Large intestine (tissue), 3 donors: ENCODE data around the gene GM2A. TPM values are rescaled to one million over a fixed set of nuclear protein-coding genes. Genes with fewer than 3 reads are reported as not detected.
"Not testable (repeated sequence)": the region's sequence is repeated elsewhere in the genome, so short reads cannot be mapped to it uniquely, and the experiment has no call there.

Experiments used
- DNase-seq, 2 donors: peaks; one replicate each; pipeline versions ENCODE4 v3.0.0 to v3.0.0-alpha.2; 2013
- H3K27ac ChIP-seq: one replicate; pipeline ENCODE4 v1.5.1; 2013; ENCODE audit warnings: low read length
- H3K27me3 ChIP-seq: 2 replicates; pipeline ENCODE4 v1.6.1; 2013; ENCODE audit warnings: low read length; ENCODE audit not compliant: control insufficient read depth, insufficient read depth
- H3K36me3 ChIP-seq: 2 replicates; pipeline ENCODE4 v1.6.1; 2013; ENCODE audit warnings: low read length; ENCODE audit not compliant: control insufficient read depth, insufficient read depth
- H3K4me1 ChIP-seq: one replicate; pipeline ENCODE4 v1.6.1; 2013; ENCODE audit warnings: low read length; ENCODE audit not compliant: control insufficient read depth, insufficient read depth
- H3K4me3 ChIP-seq: one replicate; pipeline ENCODE4 v1.5.1; 2013; ENCODE audit warnings: low read length
- H3K9me3 ChIP-seq: one replicate; pipeline ENCODE4 v1.6.1; 2013; ENCODE audit warnings: mild to moderate bottlenecking, low read depth, low read length, moderate library complexity; ENCODE audit not compliant: control insufficient read depth
- WGBS: methylation state at CpG from one replicate; pipeline ENCODE4 v1.1.5; 2013; ENCODE audit warnings: low lambda C conversion rate; ENCODE audit not compliant: insufficient coverage; 5-methylcytosine and 5-hydroxymethylcytosine counted together
- polyA plus RNA-seq: library from polyadenylated mRNA; unstranded; fragments of 120-200 nt; gene quantifications from one replicate; pipeline ENCODE4 v1.2.1, GENCODE V29; 2013

Gene GM2A
- polyA plus RNA-seq, 1 donor: 18.7 TPM

- H3K27me3 ChIP-seq: no peaks in the 10 kb centered on the region
- DNase-seq: no peak
- peaks cover 21% of the 10 kb centered on the region for H3K4me1 ChIP-seq
- no peaks in the 10 kb centered on the region for H3K36me3 ChIP-seq
- WGBS: 100% methylated on average over 1 of the region's 5 CpGs
- no peaks in the 10 kb centered on the region for H3K9me3 ChIP-seq
- no peak overlapping the region for H3K4me3 ChIP-seq
- no peak overlapping the region for H3K27ac ChIP-seq
Observed at GRCh38 chr5:151225475-151225874, 27.5 kb upstream of the GM2A start.

DNA sequence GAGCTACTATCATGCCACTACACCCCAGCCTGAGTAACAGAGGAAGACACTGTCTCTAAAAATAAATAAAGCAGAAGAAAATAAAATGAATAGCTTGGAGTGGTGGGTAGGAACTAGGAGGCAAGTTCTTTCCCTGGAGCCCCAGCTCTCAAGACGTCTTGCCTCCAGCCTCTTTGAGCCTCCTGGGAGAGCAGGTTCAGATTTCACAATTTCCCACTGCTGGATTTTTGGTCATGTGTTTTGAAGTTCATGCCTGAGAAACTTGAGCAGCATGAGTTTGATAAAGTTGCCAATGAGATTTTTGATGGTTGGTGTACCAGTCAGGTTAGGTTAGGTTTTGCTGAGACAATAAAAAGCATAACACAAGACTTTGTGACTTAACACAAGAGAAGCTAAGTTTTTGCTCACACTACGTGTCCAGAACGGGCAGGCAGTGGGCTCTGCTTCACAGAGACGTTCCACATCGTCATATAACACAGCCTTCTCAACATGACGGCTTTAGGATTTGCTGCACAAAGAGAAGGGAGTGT is 25.0 kb upstream of the GM2A start:
- Histone ChIP-seq H3K27me3 (no peaks in the 10 kb centered on the region), H3K27ac (no peak overlapping the region), H3K4me1 (peaks cover 5% of the 10 kb centered on the region), H3K4me3 (no peak overlapping the region), H3K36me3 (no peaks in the 10 kb centered on the region), H3K9me3 (no peaks in the 10 kb centered on the region)
- no peak for DNase-seq
- WGBS: no CpG with 5 or more reads among the region's 6 CpGs

- Histone ChIP-seq H3K27ac (no peak overlapping the region), H3K4me1 (no peaks in the 10 kb centered on the region), H3K27me3 (no peaks in the 10 kb centered on the region), H3K9me3 (no peaks in the 10 kb centered on the region), H3K36me3 (no peaks in the 10 kb centered on the region), H3K4me3 (no peak overlapping the region)
- DNase-seq: no peak
- 57% methylated on average over 1 of the region's 2 CpGs for whole genome bisulfite sequencing
Observed at GRCh38 chr5:151228986-151229385, 24.0 kb upstream of the GM2A start.

DNA sequence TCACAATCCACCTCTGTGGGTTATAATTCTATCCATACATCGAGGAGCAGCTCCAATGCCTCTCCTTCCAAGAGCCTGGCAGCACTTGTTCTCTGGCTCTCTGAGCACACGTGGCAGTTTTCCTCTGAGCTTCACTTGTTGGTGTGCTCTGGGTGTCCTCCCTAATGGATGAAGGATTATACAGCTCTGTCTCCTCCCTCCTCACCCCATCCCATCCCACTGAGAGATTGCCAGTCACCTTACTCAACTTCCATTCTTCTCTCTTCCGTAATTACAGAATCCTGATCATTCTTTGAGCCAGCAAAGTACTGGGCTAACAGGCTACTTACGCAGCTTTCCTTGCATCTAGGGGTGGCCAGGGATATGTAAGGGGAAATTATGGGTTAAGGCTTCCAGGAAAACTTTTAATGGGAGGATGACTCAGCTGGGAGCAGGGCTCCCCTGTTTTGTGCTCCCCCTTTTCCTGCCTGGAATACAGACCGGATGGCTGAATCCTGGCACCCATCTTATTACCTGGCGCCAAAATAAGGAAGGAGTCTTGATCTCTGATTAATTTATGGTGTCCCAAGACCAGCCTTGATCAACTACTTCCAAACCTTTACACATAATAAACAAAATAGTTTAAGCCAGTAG is 22.8 kb upstream of the GM2A start:
- H3K4me3 ChIP-seq: no peak overlapping the region

GRCh38 chr5:151231359-151231758 is 21.6 kb upstream of the GM2A start:
- no peak for DNase-seq
- H3K27me3 ChIP-seq: no peaks in the 10 kb centered on the region

More for the DNA sequence above, 22.8 kb upstream of the GM2A start:
- no peaks in the 10 kb centered on the region for H3K9me3 ChIP-seq
- no peak for DNase-seq
- WGBS: no CpG with 5 or more reads among the region's 6 CpGs
- no peaks in the 10 kb centered on the region for H3K27me3 ChIP-seq
- no peaks in the 10 kb centered on the region for H3K36me3 ChIP-seq
- H3K27ac ChIP-seq: no peak overlapping the region
- peaks cover 8% of the 10 kb centered on the region for H3K4me1 ChIP-seq

DNA sequence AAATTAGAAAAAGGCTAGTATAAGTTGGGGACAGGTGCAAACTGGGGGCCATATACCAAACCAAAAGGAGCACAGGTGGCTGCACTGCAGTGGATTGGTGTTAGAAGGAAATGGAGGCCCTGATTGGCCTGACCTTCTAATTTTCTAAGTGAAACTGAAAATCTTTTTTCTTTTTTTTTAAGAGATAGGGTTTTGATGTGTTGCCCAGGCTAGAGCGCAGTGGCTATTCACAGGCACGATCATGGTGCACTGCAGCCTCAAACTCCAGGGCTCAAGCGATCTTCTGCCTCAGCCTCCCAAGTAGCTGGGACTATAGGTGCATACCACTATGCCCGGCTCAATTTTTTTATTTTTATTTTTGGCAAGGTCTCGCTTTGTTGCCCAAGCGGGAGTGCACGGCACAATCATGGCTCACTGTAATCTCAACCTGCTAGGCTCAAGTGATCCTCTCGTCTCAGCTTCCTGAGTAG is 19.3 kb upstream of the GM2A start:
- Histone ChIP-seq H3K27me3 (peaks cover 4% of the 10 kb centered on the region), H3K27ac (no peak overlapping the region), H3K4me1 (peaks cover 9% of the 10 kb centered on the region), H3K9me3 (no peaks in the 10 kb centered on the region), H3K4me3 (no peak overlapping the region), H3K36me3 (no peaks in the 10 kb centered on the region)
- no peak for DNase-seq
- WGBS: no CpG with 5 or more reads among the region's 8 CpGs

More at GRCh38 chr5:151231359-151231758, 21.6 kb upstream of the GM2A start:
- H3K27ac ChIP-seq: no peak overlapping the region
- peaks cover 9% of the 10 kb centered on the region for H3K4me1 ChIP-seq
- no peak overlapping the region for H3K4me3 ChIP-seq
- no peaks in the 10 kb centered on the region for H3K36me3 ChIP-seq
- no peaks in the 10 kb centered on the region for H3K9me3 ChIP-seq

- peak; percentile 70 to 82 for DNase-seq
- WGBS: no CpG with 5 or more reads among the region's 17 CpGs
- Histone ChIP-seq H3K27me3 (peaks cover 4% of the 10 kb centered on the region), H3K4me3 (no peak overlapping the region), H3K4me1 (peaks cover 9% of the 10 kb centered on the region), H3K27ac (peak overlapping the region; percentile 33), H3K9me3 (no peaks in the 10 kb centered on the region), H3K36me3 (no peaks in the 10 kb centered on the region)
Observed at GRCh38 chr5:151234476-151235238, 18.3 kb upstream of the GM2A start.

DNA sequence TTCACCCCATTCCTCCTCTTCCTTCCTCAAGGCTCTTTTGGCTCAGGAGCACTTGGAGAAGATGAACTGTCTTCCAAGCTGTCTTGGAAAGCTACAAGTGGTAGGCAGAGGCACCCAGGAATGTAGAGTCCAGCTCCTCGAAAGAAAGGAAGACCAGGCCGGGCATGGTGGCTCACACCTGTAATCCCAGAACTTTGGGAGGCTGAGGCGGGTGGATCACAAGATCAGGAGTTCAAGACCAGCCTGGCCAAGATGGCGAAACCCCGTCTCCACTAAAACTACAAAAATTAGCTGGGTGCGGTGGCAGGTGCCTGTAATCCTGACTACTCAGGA is 17.8 kb upstream of the GM2A start:
- not testable (repeated sequence) for H3K9me3 ChIP-seq, H3K27me3 ChIP-seq, H3K36me3 ChIP-seq, DNase-seq, H3K4me3 ChIP-seq, H3K4me1 ChIP-seq
- H3K27ac ChIP-seq: peak overlapping the region; percentile 33
- no CpG with 5 or more reads among the region's 6 CpGs for WGBS

GRCh38 chr5:151236888-151237287 is 16.1 kb upstream of the GM2A start:
- peaks cover 9% of the 10 kb centered on the region for H3K4me1 ChIP-seq
- H3K9me3 ChIP-seq: no peaks in the 10 kb centered on the region
- WGBS: no CpG with 5 or more reads among the region's 1 CpG
- no peak overlapping the region for H3K27ac ChIP-seq
- no peaks in the 10 kb centered on the region for H3K36me3 ChIP-seq
- H3K4me3 ChIP-seq: no peak overlapping the region
- H3K27me3 ChIP-seq: peaks cover 4% of the 10 kb centered on the region
- no peak for DNase-seq

DNA sequence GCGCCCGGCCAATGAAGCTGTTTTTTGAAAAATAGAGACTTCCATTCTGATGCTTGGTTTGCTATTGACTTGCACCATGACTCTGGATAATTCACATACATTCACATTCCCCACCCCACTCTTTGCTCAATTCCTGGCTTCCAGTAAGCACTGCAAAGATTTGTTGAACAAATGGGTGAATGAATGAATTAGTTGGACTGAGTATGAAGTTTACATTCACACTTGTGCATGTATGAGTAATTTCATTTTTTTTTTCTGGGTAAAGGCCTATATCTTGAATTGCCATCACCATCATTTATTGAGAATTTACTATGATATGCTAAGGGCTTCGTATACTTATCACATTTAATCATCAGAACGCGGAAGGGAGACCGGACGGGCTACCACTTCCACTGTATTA is 15.3 kb upstream of the GM2A start:
- no peak overlapping the region for H3K4me3 ChIP-seq
- 100% methylated on average over 1 of the region's 7 CpGs for WGBS
- H3K36me3 ChIP-seq: no peaks in the 10 kb centered on the region
- peaks cover 9% of the 10 kb centered on the region for H3K4me1 ChIP-seq
- H3K9me3 ChIP-seq: no peaks in the 10 kb centered on the region
- DNase-seq: no peak
- peaks cover 4% of the 10 kb centered on the region for H3K27me3 ChIP-seq
- H3K27ac ChIP-seq: no peak overlapping the region
